ENCODE measurements around the gene ILRUN.
"Not testable (repeated sequence)": the region's sequence is repeated elsewhere in the genome, so short reads cannot be mapped to it uniquely, and the experiment has no call there.

Gene ILRUN

GRCh38 chr6:34664256-34664971 is 32.2 kb downstream of the ILRUN start:
- TF ChIP-seq ZNF274 (IDR thresholded peaks at IDR 0.05; ENCODE audit: low read depth, low read length) = no peak
- H3K4me3 ChIP-seq (ENCODE audit: low read length) = no peak overlapping the region; the same call in 1 of the 2 replicates

- TF ChIP-seq ZNF274 (IDR thresholded peaks at IDR 0.05; ENCODE audit: low read depth, low read length) = no peak
- H3K4me3 ChIP-seq (ENCODE audit: low read length) = no peak overlapping the region
Observed at GRCh38 chr6:34663831-34664255, 32.7 kb downstream of the ILRUN start.

- no peak for TF ChIP-seq ZNF274 (IDR thresholded peaks at IDR 0.05; ENCODE audit: low read depth, low read length)
- no peak overlapping the region for H3K4me3 ChIP-seq (ENCODE audit: low read length)
Observed at GRCh38 chr6:34663371-34663770, 33.2 kb downstream of the ILRUN start.

GRCh38 chr6:34661357-34661756 is 35.2 kb downstream of the ILRUN start:
- H3K4me3 ChIP-seq (ENCODE audit: low read length) = no peak overlapping the region
- TF ChIP-seq ZNF274 (IDR thresholded peaks at IDR 0.05; ENCODE audit: low read depth, low read length) = no peak

GRCh38 chr6:34658605-34659265 is 37.8 kb downstream of the ILRUN start:
- H3K4me3 ChIP-seq (ENCODE audit: low read length) = no peak overlapping the region
- TF ChIP-seq ZNF274 (IDR thresholded peaks at IDR 0.05; ENCODE audit: low read depth, low read length) = no peak

GRCh38 chr6:34657979-34658480 is 38.5 kb downstream of the ILRUN start:
- H3K4me3 ChIP-seq (ENCODE audit: low read length) = peak overlapping the region; percentile 72

- H3K4me3 ChIP-seq (ENCODE audit: low read length) = peak overlapping the region; percentile 72
- no peak for TF ChIP-seq ZNF274 (IDR thresholded peaks at IDR 0.05; ENCODE audit: low read depth, low read length)
Observed at GRCh38 chr6:34657307-34657978, 39.1 kb downstream of the ILRUN start.

- TF ChIP-seq ZNF274 (IDR thresholded peaks at IDR 0.05; ENCODE audit: low read depth, low read length) = no peak
- peak overlapping the region; percentile 72 for H3K4me3 ChIP-seq (ENCODE audit: low read length)
Observed at GRCh38 chr6:34657037-34657306, 39.6 kb downstream of the ILRUN start.

GRCh38 chr6:34656378-34657036 is 40.1 kb downstream of the ILRUN start:
- TF ChIP-seq ZNF274 (IDR thresholded peaks at IDR 0.05; ENCODE audit: low read depth, low read length) = no peak
- H3K4me3 ChIP-seq (ENCODE audit: low read length) = peak overlapping the region; percentile 72

GRCh38 chr6:34655876-34656377 is 40.6 kb downstream of the ILRUN start:
- peak overlapping the region; percentile 66; the same call in 1 of the 2 replicates for H3K4me3 ChIP-seq (ENCODE audit: low read length)

GRCh38 chr6:34654061-34654710 is 42.4 kb downstream of the ILRUN start:
- TF ChIP-seq ZNF274 (IDR thresholded peaks at IDR 0.05; ENCODE audit: low read depth, low read length) = no peak
- H3K4me3 ChIP-seq (ENCODE audit: low read length) = no peak overlapping the region

- H3K4me3 ChIP-seq (ENCODE audit: low read length) = no peak overlapping the region
- TF ChIP-seq ZNF274 (IDR thresholded peaks at IDR 0.05; ENCODE audit: low read depth, low read length) = no peak
Observed at GRCh38 chr6:34652263-34652662, 44.3 kb downstream of the ILRUN start.

GRCh38 chr6:34650823-34651222 is 45.7 kb downstream of the ILRUN start:
- no peak for TF ChIP-seq ZNF274 (IDR thresholded peaks at IDR 0.05; ENCODE audit: low read depth, low read length)

GRCh38 chr6:34650232-34650631 is 46.3 kb downstream of the ILRUN start:
- not testable (repeated sequence) for H3K4me3 ChIP-seq (ENCODE audit: low read length)

More at GRCh38 chr6:34650823-34651222, 45.7 kb downstream of the ILRUN start:
- H3K4me3 ChIP-seq (ENCODE audit: low read length) = no peak overlapping the region

Measured in GM08714 (cell line).